IMR-90 (cell line): ENCODE results near the gene RAI1. TPM values are rescaled to one million over a fixed set of nuclear protein-coding genes. Genes with fewer than 3 reads are reported as not detected.

ENCODE experiments used
- ATAC-seq: fragments of 200-7000 bp; cut with Tn5 transposase; 2 replicates; pipeline ENCODE4 v1.9.1; 2020; ENCODE audit warnings: low read depth, mild to moderate bottlenecking, moderate library complexity
- BruUV-seq: library from RNA; stranded (reverse); fragments of 400-500 nt; replicated peaks from 2 replicates; lab custom pipeline; 2021; lab: Mats Ljungman, UMichigan
- CTCF ChIA-PET: fragments of 300-600 bp; formaldehyde crosslinking; extraction: SDS; loops from one replicate; lab custom pipeline; 2021; ENCODE audit warnings: antibody characterized with exemption; lab: Yijun Ruan, JAX
- POLR2A ChIA-PET: fragments of 300-600 bp; sonication (Branson Sonifier 250); formaldehyde crosslinking; loops from one replicate; lab custom pipeline; 2022; ENCODE audit warnings: antibody characterized with exemption; ENCODE audit not compliant: unreplicated experiment; lab: Charles Lee
- DNase-seq: peaks from one replicate; pipeline ENCODE4 v3.0.0; 2013
- H2AFZ ChIP-seq: replicated peaks from 2 replicates; pipeline ENCODE3; 2013; ENCODE audit warnings: low read length, mild to moderate bottlenecking; ENCODE audit not compliant: poor library complexity
- H2AK5ac ChIP-seq: 2 replicates; pipeline ENCODE4 v1.6.1; 2013; ENCODE audit warnings: low read depth, low read length, inconsistent platforms
- H2AK9ac ChIP-seq: replicated peaks from 2 replicates; pipeline ENCODE3; 2013; ENCODE audit warnings: mild to moderate bottlenecking, low read depth, low read length, moderate library complexity; ENCODE audit not compliant: poor library complexity
- H2BK120ac ChIP-seq: 2 replicates; pipeline ENCODE4 v1.6.1; 2013; ENCODE audit warnings: low read depth, low read length, inconsistent platforms
- H2BK15ac ChIP-seq: 3 replicates; pipeline ENCODE4 v1.6.1; 2013; ENCODE audit warnings: low read depth, low read length, inconsistent platforms
- H2BK20ac ChIP-seq: 2 replicates; pipeline ENCODE4 v1.6.1; 2013; ENCODE audit warnings: low read depth, mild to moderate bottlenecking, inconsistent platforms, low read length, moderate library complexity
- H2BK5ac ChIP-seq: 2 replicates; pipeline ENCODE4 v1.6.1; 2013; ENCODE audit warnings: mild to moderate bottlenecking, low read depth, low read length, inconsistent platforms; ENCODE audit not compliant: poor library complexity, severe bottlenecking
- H3K14ac ChIP-seq: replicated peaks from 2 replicates; pipeline ENCODE4 v1.6.1; 2013; ENCODE audit warnings: low read depth, low read length, inconsistent platforms
- H3K18ac ChIP-seq: 2 replicates; pipeline ENCODE4 v1.6.1; 2013; ENCODE audit warnings: low read depth, low read length, control low read depth
- H3K23ac ChIP-seq: 2 replicates; pipeline ENCODE4 v1.6.1; 2013; ENCODE audit warnings: low read depth, low read length, inconsistent platforms
- H3K27ac ChIP-seq: 2 replicates; pipeline ENCODE4 v1.5.1; 2013; ENCODE audit warnings: mild to moderate bottlenecking, control low read depth, low read length; ENCODE audit not compliant: insufficient read depth
- H3K27me3 ChIP-seq: 2 replicates; pipeline ENCODE4 v1.6.1; 2013; ENCODE audit warnings: low read length; ENCODE audit not compliant: control insufficient read depth, insufficient read depth
- H3K36me3 ChIP-seq: 2 replicates; pipeline ENCODE4 v1.6.1; 2013; ENCODE audit warnings: low read length, mixed read lengths; ENCODE audit not compliant: control insufficient read depth, insufficient read depth
- H3K4ac ChIP-seq: 2 replicates; pipeline ENCODE4 v1.6.1; 2013; ENCODE audit warnings: low read depth, low read length, inconsistent platforms
- H3K4me1 ChIP-seq: 2 replicates; pipeline ENCODE4 v1.6.1; 2013; ENCODE audit warnings: low read length, mixed read lengths; ENCODE audit not compliant: control insufficient read depth, insufficient read depth
- H3K4me2 ChIP-seq: 2 replicates; pipeline ENCODE4 v1.6.1; 2013; ENCODE audit warnings: low read depth, mild to moderate bottlenecking, control low read depth, low read length, moderate library complexity
- H3K4me3 ChIP-seq: 2 replicates; pipeline ENCODE4 v1.5.1; 2013; ENCODE audit warnings: low read depth, mild to moderate bottlenecking, control low read depth, low read length, moderate library complexity; ENCODE audit not compliant: insufficient read depth
- H3K56ac ChIP-seq: 2 replicates; pipeline ENCODE4 v1.6.1; 2013; ENCODE audit warnings: low read length, inconsistent platforms; ENCODE audit not compliant: insufficient read depth; ENCODE audit errors: extremely low read depth
- H3K79me1 ChIP-seq, 2 experiments: 2 replicates each; pipeline ENCODE4 v1.6.1; 2013; ENCODE audit warnings: low read length in 2 of 2, inconsistent platforms in 1 of 2, low read depth in 1 of 2
- H3K9ac ChIP-seq: 2 replicates; pipeline ENCODE4 v1.6.1; 2013; ENCODE audit warnings: low read depth, low read length, control low read depth
- H3K9me1 ChIP-seq: 2 replicates; pipeline ENCODE4 v1.6.1; 2013; ENCODE audit warnings: low read length, inconsistent platforms; ENCODE audit not compliant: insufficient read depth
- H3K9me3 ChIP-seq: 2 replicates; pipeline ENCODE4 v1.6.1; 2013; ENCODE audit warnings: low read length; ENCODE audit not compliant: control insufficient read depth, insufficient read depth
- H4K20me1 ChIP-seq: 2 replicates; pipeline ENCODE4 v1.6.1; 2013; ENCODE audit warnings: low read length, inconsistent platforms; ENCODE audit not compliant: insufficient read depth
- H4K5ac ChIP-seq: 2 replicates; pipeline ENCODE4 v1.6.1; 2013; ENCODE audit warnings: mild to moderate bottlenecking, low read depth, low read length, control low read depth
- H4K8ac ChIP-seq, 2 experiments: 2 replicates each; pipeline ENCODE4 v1.6.1; 2013; ENCODE audit warnings: low read depth in 2 of 2, low read length in 2 of 2, control low read depth in 1 of 2, inconsistent platforms in 1 of 2
- H4K91ac ChIP-seq: 2 replicates; pipeline ENCODE4 v1.6.1; 2013; ENCODE audit warnings: low read depth, low read length, inconsistent platforms; ENCODE audit not compliant: insufficient read depth
- BHLHE40 ChIP-seq: fragments of 150-350 bp; IDR thresholded peaks from 2 replicates; pipeline ENCODE4 v1.6.1; 2016; ENCODE audit warnings: mild to moderate bottlenecking, low read depth, low read length
- CEBPB ChIP-seq: IDR thresholded peaks from 2 replicates; pipeline ENCODE4 v1.6.1; 2012; ENCODE audit warnings: low read depth, low read length, improper control_type of control experiment
- POLR2A ChIP-seq: IDR thresholded peaks from 2 replicates; pipeline ENCODE4 v1.6.1; 2012; ENCODE audit warnings: mild to moderate bottlenecking, low read depth, low read length
- RAD21 ChIP-seq: IDR thresholded peaks from 2 replicates; pipeline ENCODE4 v1.6.1; 2012; ENCODE audit warnings: low read length, improper control_type of control experiment
- WGBS, 2 experiments: methylation state at CpG; one replicate each; pipeline versions ENCODE4 v1.1.5 to v1.1.7; 2013; ENCODE audit warnings: missing lambda C conversion rate in 2 of 2; ENCODE audit not compliant: insufficient read length in 1 of 2; ENCODE audit errors: extremely low coverage in 2 of 2; 5-methylcytosine and 5-hydroxymethylcytosine counted together
- dilution Hi-C: fragments of 300-500 bp; cut with HindIII; formaldehyde crosslinking; loops from one replicate; pipeline ENCODE4 v1.14.3; 2018; ENCODE audit warnings: low sequenced_read_pairs; ENCODE audit not compliant: unreplicated experiment
- in situ Hi-C: fragments of 300-500 bp; cut with MboI; formaldehyde crosslinking; loops from 3 replicates; pipeline ENCODE4 v1.14.3; 2019; ENCODE audit warnings: low sequenced_read_pairs, inconsistent platforms, mixed read lengths
- intact Hi-C: fragments of 100-400 bp; cut with micrococcal nuclease; formaldehyde crosslinking; loops from 2 replicates; pipeline ENCODE4 v1.10.0; 2022
- polyA plus RNA-seq, 3 experiments: library from polyadenylated mRNA; depleted of rRNA; stranded (reverse); fragments of >200 nt; gene quantifications; 2 replicates each; pipeline ENCODE4 v1.2.3, GENCODE V29; 2012; ENCODE audit warnings: low replicate concordance in 1 of 3
- total RNA-seq: library from RNA; depleted of rRNA; stranded (reverse); fragments of >200 nt; gene quantifications from 2 replicates; pipeline ENCODE4 v1.2.3, GENCODE V29; 2012
- TF ChIP-seq, protein P1 (sequence below): conservative IDR thresholded peaks from 2 replicates; pipeline ENCODE4 v1.5.1; 2012; ENCODE audit warnings: mild to moderate bottlenecking, low read depth, low read length, improper control_type of control experiment

Gene RAI1
- total and polyA plus RNA-seq, 2 of the 4 experiments (the other 2 are of a cell fraction), result 1.8 to 10.5 TPM

DNA sequence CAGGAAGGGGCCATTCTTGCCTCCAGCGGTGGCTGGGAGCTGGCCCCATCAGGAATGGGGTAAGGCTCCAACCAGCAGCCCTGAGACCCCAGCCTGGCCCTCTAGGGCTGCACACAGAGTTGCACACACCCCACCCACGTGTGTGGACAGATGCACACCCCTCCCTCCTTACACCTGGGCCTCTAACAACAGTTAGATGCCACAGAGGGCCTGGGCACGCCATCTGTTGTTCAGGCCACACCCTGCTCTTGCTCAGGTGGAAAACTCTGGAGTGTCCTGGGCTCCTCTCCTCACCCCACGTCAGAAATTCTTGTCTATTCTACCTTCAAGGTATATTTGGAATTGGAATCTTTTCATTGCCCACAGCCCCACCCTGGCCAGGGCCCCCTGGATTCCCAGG, 13.3 kb upstream of the RAI1 start:
- Histone ChIP-seq H3K4me3 (no peak overlapping the region), H3K56ac (no peak overlapping the region), H2AK5ac (no peak overlapping the region), H3K4me2 (no peak overlapping the region), H4K20me1 (no peaks in the 10 kb centered on the region), H2BK120ac (no peak overlapping the region), H3K27ac (no peak overlapping the region), H2AK9ac (no peak overlapping the region), H3K4ac (no peak overlapping the region), H3K4me1 (peaks cover 7% of the 10 kb centered on the region), H3K9ac (no peak overlapping the region), H4K8ac (no peak overlapping the region), H3K23ac (no peak overlapping the region), H3K18ac (no peak overlapping the region), H2BK15ac (no peak overlapping the region), H2BK5ac (no peak overlapping the region), H3K9me3 (no peaks in the 10 kb centered on the region), H3K27me3 (peaks cover 2% of the 10 kb centered on the region; the same call in 1 of the 2 replicates), H2AFZ (no peak overlapping the region), H3K36me3 (no peaks in the 10 kb centered on the region), H4K91ac (no peak overlapping the region), H3K79me1 (no peaks in the 10 kb centered on the region), H3K9me1 (peaks cover 7% of the 10 kb centered on the region), H3K14ac (no peak overlapping the region), H2BK20ac (no peak overlapping the region), H4K5ac (no peak overlapping the region)
- TF ChIP-seq POLR2A, result no peak
- no peak for TF ChIP-seq CEBPB
- no peak for TF ChIP-seq BHLHE40
- TF ChIP-seq RAD21, result no peak
- TF ChIP-seq, protein P1, sequence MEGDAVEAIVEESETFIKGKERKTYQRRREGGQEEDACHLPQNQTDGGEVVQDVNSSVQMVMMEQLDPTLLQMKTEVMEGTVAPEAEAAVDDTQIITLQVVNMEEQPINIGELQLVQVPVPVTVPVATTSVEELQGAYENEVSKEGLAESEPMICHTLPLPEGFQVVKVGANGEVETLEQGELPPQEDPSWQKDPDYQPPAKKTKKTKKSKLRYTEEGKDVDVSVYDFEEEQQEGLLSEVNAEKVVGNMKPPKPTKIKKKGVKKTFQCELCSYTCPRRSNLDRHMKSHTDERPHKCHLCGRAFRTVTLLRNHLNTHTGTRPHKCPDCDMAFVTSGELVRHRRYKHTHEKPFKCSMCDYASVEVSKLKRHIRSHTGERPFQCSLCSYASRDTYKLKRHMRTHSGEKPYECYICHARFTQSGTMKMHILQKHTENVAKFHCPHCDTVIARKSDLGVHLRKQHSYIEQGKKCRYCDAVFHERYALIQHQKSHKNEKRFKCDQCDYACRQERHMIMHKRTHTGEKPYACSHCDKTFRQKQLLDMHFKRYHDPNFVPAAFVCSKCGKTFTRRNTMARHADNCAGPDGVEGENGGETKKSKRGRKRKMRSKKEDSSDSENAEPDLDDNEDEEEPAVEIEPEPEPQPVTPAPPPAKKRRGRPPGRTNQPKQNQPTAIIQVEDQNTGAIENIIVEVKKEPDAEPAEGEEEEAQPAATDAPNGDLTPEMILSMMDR, result no peak
- ChIA-PET POLR2A (no interaction called here), CTCF (no interaction called here)
- ATAC-seq, result no peak
- WGBS, 2 experiments, result 43% methylated on average over 1 of the region's 4 CpGs; no CpG with 5 or more reads in 1 of the 2 experiments
- in situ Hi-C loops (no loop called here), dilution Hi-C loops (no loop called here), intact Hi-C loops (no loop called here)
- no peak for DNase-seq
- BruUV-seq, result no TSS peak
